Measurements from ENCODE around the gene PTPRM. TPM values are rescaled to one million over a fixed set of nuclear protein-coding genes. Genes with fewer than 3 reads are reported as not detected.

PTPRM gene
- polyA plus RNA-seq, 1 donor (not counting 4 experiments of a cell fraction or from before 2014, with no cell fraction given): 54.5 TPM

- no peak overlapping the region for H3K4me3 ChIP-seq (ENCODE audit: control insufficient read depth in 2 of 3, extremely low read depth in 1 of 3, insufficient read depth in 2 of 3, low read depth in 1 of 3, low read length in 3 of 3)
- no peak overlapping the region for H3K9ac ChIP-seq (ENCODE audit: control insufficient read depth, extremely low read depth, insufficient read depth, low read length)
- no peaks in the 10 kb centered on the region for H3K27me3 ChIP-seq (ENCODE audit: control insufficient read depth, extremely low read depth, insufficient read depth, low read length)
- H3K9me1 ChIP-seq (ENCODE audit: control insufficient read depth, extremely low read depth, insufficient read depth, low read length): no peaks in the 10 kb centered on the region
- H3K4me2 ChIP-seq (ENCODE audit: control insufficient read depth, extremely low read depth, insufficient read depth, low read depth, low read length): no peak overlapping the region
- H2AFZ ChIP-seq (ENCODE audit: control insufficient read depth, low read length): no peak overlapping the region
- FAIRE-seq: no peak
- no peaks in the 10 kb centered on the region for H3K36me3 ChIP-seq (ENCODE audit: control insufficient read depth in 2 of 2, extremely low read depth in 1 of 2, insufficient read depth in 2 of 2, low read length in 2 of 2)
- H3K79me2 ChIP-seq (ENCODE audit: control insufficient read depth, insufficient read depth, low read length): no peaks in the 10 kb centered on the region
- dilution Hi-C loops (cut with MboI; ENCODE audit: extremely low pct_ligation_motif_present, low sequenced_read_pairs): no loop called here
- H3K9me3 ChIP-seq (ENCODE audit: control insufficient read depth, low read depth, low read length): no peaks in the 10 kb centered on the region
- DNase-seq (ENCODE audit: low read depth, low spot score): no peak
- H4K20me1 ChIP-seq (ENCODE audit: control insufficient read depth, extremely low read depth, insufficient read depth, low read length): no peaks in the 10 kb centered on the region
- no peaks in the 10 kb centered on the region for H3K4me1 ChIP-seq (ENCODE audit: control insufficient read depth, extremely low read depth, insufficient read depth, low read length)
- no peak for TF ChIP-seq CTCF (optimal IDR thresholded peaks at IDR 0.05 in 1 of 3, IDR thresholded peaks at IDR 0.05 in 1 of 3, conservative IDR thresholded peaks at IDR 0.05 in 1 of 3; ENCODE audit: extremely low read depth in 1 of 3, insufficient read depth in 2 of 3, low read length in 3 of 3)
- TF ChIP-seq EZH2 (IDR thresholded peaks at IDR 0.05; ENCODE audit: low read length): no peak
- H3K27ac ChIP-seq (ENCODE audit: control insufficient read depth, insufficient read depth, low read length): no peak overlapping the region
Observed at GRCh38 chr18:7669361-7669760, 102.2 kb downstream of the PTPRM start.

- Histone ChIP-seq H4K20me1 (ENCODE audit: control insufficient read depth, extremely low read depth, insufficient read depth, low read length) (no peaks in the 10 kb centered on the region), H3K4me3 (ENCODE audit: control insufficient read depth in 2 of 3, extremely low read depth in 1 of 3, insufficient read depth in 2 of 3, low read depth in 1 of 3, low read length in 3 of 3) (no peak overlapping the region), H3K36me3 (ENCODE audit: control insufficient read depth in 2 of 2, extremely low read depth in 1 of 2, insufficient read depth in 2 of 2, low read length in 2 of 2) (no peaks in the 10 kb centered on the region), H3K9me1 (ENCODE audit: control insufficient read depth, extremely low read depth, insufficient read depth, low read length) (no peaks in the 10 kb centered on the region), H2AFZ (ENCODE audit: control insufficient read depth, low read length) (no peak overlapping the region), H3K27ac (ENCODE audit: control insufficient read depth, insufficient read depth, low read length) (no peak overlapping the region), H3K9ac (ENCODE audit: control insufficient read depth, extremely low read depth, insufficient read depth, low read length) (no peak overlapping the region), H3K4me1 (ENCODE audit: control insufficient read depth, extremely low read depth, insufficient read depth, low read length) (no peaks in the 10 kb centered on the region), H3K27me3 (ENCODE audit: control insufficient read depth, extremely low read depth, insufficient read depth, low read length) (no peaks in the 10 kb centered on the region), H3K4me2 (ENCODE audit: control insufficient read depth, extremely low read depth, insufficient read depth, low read depth, low read length) (no peak overlapping the region), H3K9me3 (ENCODE audit: control insufficient read depth, low read depth, low read length) (no peaks in the 10 kb centered on the region), H3K79me2 (ENCODE audit: control insufficient read depth, insufficient read depth, low read length) (no peaks in the 10 kb centered on the region)
- TF ChIP-seq EZH2 (IDR thresholded peaks at IDR 0.05; ENCODE audit: low read length): no peak
- TF ChIP-seq CTCF (optimal IDR thresholded peaks at IDR 0.05 in 1 of 3, IDR thresholded peaks at IDR 0.05 in 1 of 3, conservative IDR thresholded peaks at IDR 0.05 in 1 of 3; ENCODE audit: extremely low read depth in 1 of 3, insufficient read depth in 2 of 3, low read length in 3 of 3): no peak
- DNase-seq (ENCODE audit: low read depth, low spot score): no peak
- dilution Hi-C loops (cut with MboI; ENCODE audit: extremely low pct_ligation_motif_present, low sequenced_read_pairs): no loop called here
- FAIRE-seq: no peak
Observed at GRCh38 chr18:7671105-7671504, 104.0 kb downstream of the PTPRM start.
